HCT116 (cell line): ENCODE measurements around the gene INPP5B. TPM values are rescaled to one million over a fixed set of nuclear protein-coding genes. Genes with fewer than 3 reads are reported as not detected.

Source experiments
- ATAC-seq: fragments of 200-7000 bp; cut with Tn5 transposase; 2 replicates; pipeline ENCODE4 v1.9.1; 2020; ENCODE audit warnings: mild to moderate bottlenecking, moderate library complexity
- BruUV-seq: library from RNA; stranded (reverse); fragments of 400-500 nt; replicated peaks from 2 replicates; lab custom pipeline; 2021; lab: Mats Ljungman, UMichigan
- CTCF ChIA-PET: fragments of 300-600 bp; sonication (Branson Sonifier 250); formaldehyde crosslinking; loops from one replicate; lab custom pipeline; 2021; ENCODE audit warnings: antibody characterized with exemption; lab: Charles Lee
- POLR2A ChIA-PET: fragments of 300-600, 350-600 bp; sonication (Branson Sonifier 250); formaldehyde crosslinking; loops from one replicate; lab custom pipeline; 2021; ENCODE audit warnings: antibody characterized with exemption; lab: Charles Lee
- RAD21 ChIA-PET, 2 experiments: fragments of 300-600 bp; sonication (Branson Sonifier 250); formaldehyde crosslinking; loops; one replicate each; lab custom pipeline; 2023; ENCODE audit warnings: low total read pairs in 2 of 2; ENCODE audit not compliant: uncharacterized antibody in 2 of 2, unreplicated experiment in 2 of 2, low non-redundant PET in 1 of 2; lab: Charles Lee
- DNase-seq: peaks from one replicate; pipeline ENCODE4 v3.0.0-alpha.2; 2010; ENCODE audit warnings: low read depth, low spot score
- H2AFZ ChIP-seq: fragments of 200-600 bp; shearing (Covaris generic), sonication (generic); 2 replicates; pipeline ENCODE4 v1.6.1; 2017; ENCODE audit warnings: low read depth, mixed run types, mixed read lengths, antibody characterized with exemption, low read length; ENCODE audit not compliant: poor library complexity, severe bottlenecking
- H3K27ac ChIP-seq: 2 replicates; pipeline ENCODE4 v1.5.1; 2012; ENCODE audit warnings: low read depth, low read length
- H3K27me3 ChIP-seq: fragments of 200-600 bp; sonication (generic); 2 replicates; pipeline ENCODE4 v1.6.1; 2016; ENCODE audit warnings: mixed run types, low read length, mixed read lengths; ENCODE audit not compliant: insufficient read depth
- H3K36me3 ChIP-seq, 2 experiments: fragments of 200-500 bp in 1 of 2; fragments of 200-600 bp in 1 of 2; sonication (Bioruptor generic) in 1 of 2; sonication (generic) in 1 of 2; 2 replicates each; pipeline versions ENCODE4 v1.5.1 to v1.6.1; 2014 to 2016; ENCODE audit warnings: low read length in 2 of 2, inconsistent platforms in 1 of 2, mixed read lengths in 1 of 2, mixed run types in 1 of 2; ENCODE audit not compliant: insufficient read depth in 2 of 2, control insufficient read depth in 1 of 2
- H3K4me1 ChIP-seq, 2 experiments: fragments of 200-600 bp in 1 of 2; sonication (generic) in 1 of 2; 2 replicates each; pipeline versions ENCODE4 v1.5.1 to v1.6.1; 2012 to 2017; ENCODE audit warnings: low read length in 2 of 2, inconsistent platforms in 1 of 2, mild to moderate bottlenecking in 1 of 2, mixed read lengths in 1 of 2, mixed run types in 1 of 2, moderate library complexity in 1 of 2; ENCODE audit not compliant: insufficient read depth in 2 of 2, control insufficient read depth in 1 of 2
- H3K4me2 ChIP-seq: fragments of 200-600 bp; sonication (generic); 2 replicates; pipeline ENCODE4 v1.6.1; 2017; ENCODE audit warnings: mixed run types, low read length, mixed read lengths
- H3K4me3 ChIP-seq, 2 experiments: fragments of 200-600 bp in 1 of 2; sonication (generic) in 1 of 2; replicated peaks in 1 of 2; 2 replicates each; pipeline ENCODE4 v1.5.1; 2011 to 2016; ENCODE audit warnings: low read length in 2 of 2, control low read depth in 1 of 2, low read depth in 1 of 2, mild to moderate bottlenecking in 1 of 2, mixed read lengths in 1 of 2, mixed run types in 1 of 2
- H3K79me2 ChIP-seq: fragments of 200-600 bp; sonication (generic); 2 replicates; pipeline ENCODE4 v1.6.1; 2017; ENCODE audit warnings: mild to moderate bottlenecking, mixed run types, low read length, moderate library complexity, mixed read lengths; ENCODE audit not compliant: insufficient read depth
- H3K9ac ChIP-seq: fragments of 200-600 bp; sonication (generic); 2 replicates; pipeline ENCODE4 v1.6.1; 2016; ENCODE audit warnings: low read length, mixed read lengths
- H3K9me2 ChIP-seq: fragments of 200-600 bp; sonication (generic), shearing (Covaris generic); 2 replicates; pipeline ENCODE4 v1.6.1; 2017; ENCODE audit warnings: mixed run types, mild to moderate bottlenecking, moderate library complexity; ENCODE audit not compliant: insufficient read depth
- H3K9me3 ChIP-seq, 2 experiments: fragments of 200-500 bp in 1 of 2; fragments of 200-600 bp in 1 of 2; sonication (Bioruptor generic) in 1 of 2; sonication (generic) in 1 of 2; 2 replicates each; pipeline ENCODE4 v1.6.1; 2014 to 2017; ENCODE audit warnings: low read length in 2 of 2, mixed read lengths in 2 of 2, inconsistent platforms in 1 of 2, low read depth in 1 of 2, mild to moderate bottlenecking in 1 of 2, mixed run types in 1 of 2, moderate library complexity in 1 of 2; ENCODE audit not compliant: control insufficient read depth in 1 of 2, insufficient read depth in 1 of 2
- H4K20me1 ChIP-seq: fragments of 200-600 bp; sonication (generic), shearing (Covaris generic); 2 replicates; pipeline ENCODE4 v1.6.1; 2017; ENCODE audit warnings: mixed run types, mild to moderate bottlenecking, moderate library complexity; ENCODE audit not compliant: insufficient read depth
- EGR1 ChIP-seq: IDR thresholded peaks from 2 replicates; pipeline ENCODE4 v1.6.1; 2012; ENCODE audit warnings: low read depth
- ELF1 ChIP-seq: IDR thresholded peaks from 2 replicates; pipeline ENCODE4 v1.6.1; 2012; ENCODE audit warnings: low read depth, borderline replicate concordance
- JUND ChIP-seq: IDR thresholded peaks from 2 replicates; pipeline ENCODE4 v1.6.1; 2012
- POLR2AphosphoS5 ChIP-seq: IDR thresholded peaks from 2 replicates; pipeline ENCODE4 v1.6.1; 2011; ENCODE audit warnings: mild to moderate bottlenecking, low read depth, low read length, moderate library complexity
- RAD21 ChIP-seq: IDR thresholded peaks from 2 replicates; pipeline ENCODE4 v1.6.1; 2012; ENCODE audit warnings: low read depth, mild to moderate bottlenecking
- SIN3A ChIP-seq: IDR thresholded peaks from 2 replicates; pipeline ENCODE4 v1.6.1; 2012; ENCODE audit warnings: low read depth
- YY1 ChIP-seq: IDR thresholded peaks from 2 replicates; pipeline ENCODE4 v1.6.1; 2011; ENCODE audit warnings: low read length, low read depth, moderate library complexity, mild to moderate bottlenecking; ENCODE audit not compliant: insufficient replicate concordance; ENCODE audit errors: extremely low read depth
- ZBTB33 ChIP-seq: IDR thresholded peaks from 2 replicates; pipeline ENCODE4 v1.6.1; 2011; ENCODE audit warnings: mild to moderate bottlenecking, low read length, moderate library complexity; ENCODE audit not compliant: insufficient replicate concordance; ENCODE audit errors: extremely low read depth
- intact Hi-C: fragments of 100-400 bp; cut with micrococcal nuclease; formaldehyde crosslinking; loops from 2 replicates; pipeline ENCODE4 v1.10.0; 2022
- total RNA-seq: library from RNA; stranded (reverse); gene quantifications from one replicate; pipeline ENCODE4 v1.2.1, GENCODE V29; 2021; ENCODE audit not compliant: unreplicated experiment
- TF ChIP-seq, protein P1 (sequence below): IDR thresholded peaks from 2 replicates; pipeline ENCODE4 v1.6.1; 2012; ENCODE audit warnings: low read depth

The INPP5B gene
- total RNA-seq, 1 experiment from 2014 or later = 20.8 TPM

GRCh38 chr1:37902983-37903382 is 43.9 kb downstream of the INPP5B start (continued):
- TF ChIP-seq, protein P1, sequence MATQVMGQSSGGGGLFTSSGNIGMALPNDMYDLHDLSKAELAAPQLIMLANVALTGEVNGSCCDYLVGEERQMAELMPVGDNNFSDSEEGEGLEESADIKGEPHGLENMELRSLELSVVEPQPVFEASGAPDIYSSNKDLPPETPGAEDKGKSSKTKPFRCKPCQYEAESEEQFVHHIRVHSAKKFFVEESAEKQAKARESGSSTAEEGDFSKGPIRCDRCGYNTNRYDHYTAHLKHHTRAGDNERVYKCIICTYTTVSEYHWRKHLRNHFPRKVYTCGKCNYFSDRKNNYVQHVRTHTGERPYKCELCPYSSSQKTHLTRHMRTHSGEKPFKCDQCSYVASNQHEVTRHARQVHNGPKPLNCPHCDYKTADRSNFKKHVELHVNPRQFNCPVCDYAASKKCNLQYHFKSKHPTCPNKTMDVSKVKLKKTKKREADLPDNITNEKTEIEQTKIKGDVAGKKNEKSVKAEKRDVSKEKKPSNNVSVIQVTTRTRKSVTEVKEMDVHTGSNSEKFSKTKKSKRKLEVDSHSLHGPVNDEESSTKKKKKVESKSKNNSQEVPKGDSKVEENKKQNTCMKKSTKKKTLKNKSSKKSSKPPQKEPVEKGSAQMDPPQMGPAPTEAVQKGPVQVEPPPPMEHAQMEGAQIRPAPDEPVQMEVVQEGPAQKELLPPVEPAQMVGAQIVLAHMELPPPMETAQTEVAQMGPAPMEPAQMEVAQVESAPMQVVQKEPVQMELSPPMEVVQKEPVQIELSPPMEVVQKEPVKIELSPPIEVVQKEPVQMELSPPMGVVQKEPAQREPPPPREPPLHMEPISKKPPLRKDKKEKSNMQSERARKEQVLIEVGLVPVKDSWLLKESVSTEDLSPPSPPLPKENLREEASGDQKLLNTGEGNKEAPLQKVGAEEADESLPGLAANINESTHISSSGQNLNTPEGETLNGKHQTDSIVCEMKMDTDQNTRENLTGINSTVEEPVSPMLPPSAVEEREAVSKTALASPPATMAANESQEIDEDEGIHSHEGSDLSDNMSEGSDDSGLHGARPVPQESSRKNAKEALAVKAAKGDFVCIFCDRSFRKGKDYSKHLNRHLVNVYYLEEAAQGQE = no peak
- TF ChIP-seq SIN3A = no peak
- TF ChIP-seq, all 23 proteins: peak for 0

DNA sequence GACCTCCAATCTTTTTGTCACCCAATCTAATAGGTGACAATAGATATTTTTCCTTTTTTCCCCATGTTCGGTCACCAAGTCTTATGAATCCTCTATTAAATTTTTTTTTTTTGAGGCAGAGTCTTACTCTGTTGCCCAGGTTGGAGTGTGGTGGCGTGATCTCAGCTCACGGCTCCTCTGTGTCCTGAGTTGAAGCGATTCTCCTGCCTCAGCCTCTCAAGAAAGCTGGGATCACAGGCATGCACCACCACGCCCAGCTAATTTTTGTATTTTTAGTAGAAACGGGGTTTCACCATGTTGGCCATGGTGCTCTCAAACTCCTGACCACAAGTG is 45.0 kb downstream of the INPP5B start:
- H3K4me1 ChIP-seq = no peaks in the 10 kb centered on the region
- DNase-seq (no peak), ATAC-seq (no peak)

More for the DNA sequence above, 45.0 kb downstream of the INPP5B start:
- Histone ChIP-seq H3K27me3 (no peaks in the 10 kb centered on the region), H2AFZ (no peak overlapping the region), H3K27ac (no peak overlapping the region), H3K79me2 (no peaks in the 10 kb centered on the region), H3K9me3 (no peaks in the 10 kb centered on the region; a peak in 1 of 4 replicates), H3K36me3 (no peaks in the 10 kb centered on the region; a peak in 1 of 4 replicates), H3K4me2 (no peak overlapping the region), H3K4me3 (no peak overlapping the region), H3K9me2 (no peaks in the 10 kb centered on the region), H4K20me1 (no peaks in the 10 kb centered on the region), H3K9ac (no peak overlapping the region)
- TF ChIP-seq SIN3A (no peak), RAD21 (no peak), EGR1 (no peak), JUND (no peak), ZBTB33 (no peak), ELF1 (no peak), POLR2AphosphoS5 (no peak), YY1 (no peak)
- TF ChIP-seq, protein P1 = no peak
- POLR2A ChIA-PET = no interaction called here
- CTCF ChIA-PET = no interaction called here
- intact Hi-C loops = no loop called here
- BruUV-seq = no TSS peak
- RAD21 ChIA-PET = no interaction called here
